ENCODE results near the gene FRMD4B.

DNA sequence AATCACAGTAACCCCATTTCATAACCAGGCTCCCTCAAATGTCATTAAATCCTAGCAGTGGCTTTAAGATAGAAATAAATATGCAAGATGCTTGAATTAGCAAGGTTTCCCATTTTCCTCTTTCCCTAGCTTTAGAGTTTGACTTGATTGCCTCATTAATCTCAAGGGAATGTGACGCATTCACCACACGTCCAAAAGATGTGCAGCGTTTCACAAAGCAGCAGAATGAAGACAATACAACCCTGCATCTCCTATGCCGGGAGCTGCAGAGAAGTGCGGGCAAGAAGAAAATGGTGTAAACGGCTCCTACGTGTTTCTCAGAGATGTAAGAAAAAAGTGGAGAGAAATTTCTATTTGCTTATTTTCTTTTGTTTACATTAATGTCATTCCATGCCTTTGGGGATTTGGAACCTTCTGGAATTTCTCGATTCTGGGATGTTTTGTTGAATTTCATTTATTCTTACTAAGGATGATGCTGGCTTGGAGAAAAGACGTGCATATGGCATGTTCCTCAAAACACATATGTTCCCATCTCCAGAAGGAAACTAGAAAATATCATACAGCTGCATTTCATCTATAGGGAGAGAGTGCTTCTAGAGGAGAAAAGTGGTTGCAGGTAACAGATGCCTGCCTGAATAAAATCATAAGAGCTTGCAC lies 27.8 kb upstream of the FRMD4B start:
- TF ChIP-seq POLR2A (IDR thresholded peaks at IDR 0.05), result no peak
- TF ChIP-seq, protein P1, sequence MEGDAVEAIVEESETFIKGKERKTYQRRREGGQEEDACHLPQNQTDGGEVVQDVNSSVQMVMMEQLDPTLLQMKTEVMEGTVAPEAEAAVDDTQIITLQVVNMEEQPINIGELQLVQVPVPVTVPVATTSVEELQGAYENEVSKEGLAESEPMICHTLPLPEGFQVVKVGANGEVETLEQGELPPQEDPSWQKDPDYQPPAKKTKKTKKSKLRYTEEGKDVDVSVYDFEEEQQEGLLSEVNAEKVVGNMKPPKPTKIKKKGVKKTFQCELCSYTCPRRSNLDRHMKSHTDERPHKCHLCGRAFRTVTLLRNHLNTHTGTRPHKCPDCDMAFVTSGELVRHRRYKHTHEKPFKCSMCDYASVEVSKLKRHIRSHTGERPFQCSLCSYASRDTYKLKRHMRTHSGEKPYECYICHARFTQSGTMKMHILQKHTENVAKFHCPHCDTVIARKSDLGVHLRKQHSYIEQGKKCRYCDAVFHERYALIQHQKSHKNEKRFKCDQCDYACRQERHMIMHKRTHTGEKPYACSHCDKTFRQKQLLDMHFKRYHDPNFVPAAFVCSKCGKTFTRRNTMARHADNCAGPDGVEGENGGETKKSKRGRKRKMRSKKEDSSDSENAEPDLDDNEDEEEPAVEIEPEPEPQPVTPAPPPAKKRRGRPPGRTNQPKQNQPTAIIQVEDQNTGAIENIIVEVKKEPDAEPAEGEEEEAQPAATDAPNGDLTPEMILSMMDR (IDR thresholded peaks at IDR 0.05), result no peak
